Upper lobe of right lung (tissue), 1 donor: ENCODE measurements around the gene NEO1. TPM values are rescaled to one million over a fixed set of nuclear protein-coding genes. Genes with fewer than 3 reads are reported as not detected.

ENCODE experiments used
- ATAC-seq: fragments of 200-7000 bp; cut with Tn5 transposase; one replicate; pipeline ENCODE4 v1.9.1; 2020; ENCODE audit warnings: mild to moderate bottlenecking, moderate library complexity
- DNase-seq: peaks from one replicate; pipeline ENCODE4 v3.0.0-alpha.2; 2020
- H3K27ac ChIP-seq: fragments of 200-600 bp; one replicate; pipeline ENCODE4 v1.8.0; 2022
- H3K27me3 ChIP-seq: fragments of 200-600 bp; one replicate; pipeline ENCODE4 v1.8.0; 2022; ENCODE audit warnings: mild to moderate bottlenecking
- H3K36me3 ChIP-seq: fragments of 200-600 bp; one replicate; pipeline ENCODE4 v1.8.0; 2022
- H3K4me1 ChIP-seq: fragments of 200-600 bp; one replicate; pipeline ENCODE4 v1.8.0; 2022
- H3K4me3 ChIP-seq: fragments of 200-600 bp; one replicate; pipeline ENCODE4 v1.8.0; 2022; ENCODE audit warnings: mild to moderate bottlenecking
- H3K9me3 ChIP-seq: fragments of 200-600 bp; one replicate; pipeline ENCODE4 v1.8.0; 2022
- intact Hi-C: fragments of 100-400 bp; cut with DNase I; formaldehyde crosslinking; loops from one replicate; pipeline ENCODE4 v1.11.0; 2022
- total RNA-seq: library from RNA; stranded (reverse); fragmentation: NEBNext Ultra II Directional; extraction: Animal tissue kit (Norgen Biotek cat#: 25700); gene quantifications from one replicate; pipeline ENCODE4 v1.2.1, GENCODE V29; 2021
- TF ChIP-seq, protein P1 (sequence below): fragments of 200-600 bp; IDR thresholded peaks from one replicate; pipeline ENCODE4 v1.8.0; 2022; ENCODE audit warnings: antibody characterized with exemption
- donor health status: DM: no; HTN: yes; CAD: no; lungs with severe emphysema.

The NEO1 gene
- total RNA-seq, 1 donor from 2014 or later: 44.8 TPM

DNA sequence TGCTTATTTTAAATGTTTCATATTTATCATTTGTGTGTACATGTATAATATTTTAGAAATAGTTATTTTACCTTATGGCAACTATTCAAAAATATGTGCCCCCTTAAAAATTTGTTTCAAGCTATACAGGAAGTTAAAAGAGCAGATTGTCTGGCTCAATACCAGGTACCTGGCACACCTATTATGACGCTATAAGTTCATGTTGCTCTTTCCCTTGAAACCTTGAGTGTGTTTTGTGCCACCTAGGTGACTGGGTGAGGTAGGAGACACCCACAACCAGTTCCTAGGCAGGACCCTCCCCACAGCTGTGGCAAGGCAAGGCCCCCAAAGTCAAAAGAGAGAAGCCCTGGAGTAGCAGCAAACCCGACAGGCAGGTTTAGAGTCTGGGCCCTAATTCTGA is 20.6 kb upstream of the NEO1 start:
- H3K27me3 ChIP-seq: peaks cover 3% of the 10 kb centered on the region
- intact Hi-C loops: no loop called here
- H3K9me3 ChIP-seq: no peaks in the 10 kb centered on the region
- no peak overlapping the region for H3K4me3 ChIP-seq
- no peak for ATAC-seq
- H3K4me1 ChIP-seq: peaks cover 3% of the 10 kb centered on the region
- H3K27ac ChIP-seq: no peak overlapping the region
- TF ChIP-seq, protein P1, sequence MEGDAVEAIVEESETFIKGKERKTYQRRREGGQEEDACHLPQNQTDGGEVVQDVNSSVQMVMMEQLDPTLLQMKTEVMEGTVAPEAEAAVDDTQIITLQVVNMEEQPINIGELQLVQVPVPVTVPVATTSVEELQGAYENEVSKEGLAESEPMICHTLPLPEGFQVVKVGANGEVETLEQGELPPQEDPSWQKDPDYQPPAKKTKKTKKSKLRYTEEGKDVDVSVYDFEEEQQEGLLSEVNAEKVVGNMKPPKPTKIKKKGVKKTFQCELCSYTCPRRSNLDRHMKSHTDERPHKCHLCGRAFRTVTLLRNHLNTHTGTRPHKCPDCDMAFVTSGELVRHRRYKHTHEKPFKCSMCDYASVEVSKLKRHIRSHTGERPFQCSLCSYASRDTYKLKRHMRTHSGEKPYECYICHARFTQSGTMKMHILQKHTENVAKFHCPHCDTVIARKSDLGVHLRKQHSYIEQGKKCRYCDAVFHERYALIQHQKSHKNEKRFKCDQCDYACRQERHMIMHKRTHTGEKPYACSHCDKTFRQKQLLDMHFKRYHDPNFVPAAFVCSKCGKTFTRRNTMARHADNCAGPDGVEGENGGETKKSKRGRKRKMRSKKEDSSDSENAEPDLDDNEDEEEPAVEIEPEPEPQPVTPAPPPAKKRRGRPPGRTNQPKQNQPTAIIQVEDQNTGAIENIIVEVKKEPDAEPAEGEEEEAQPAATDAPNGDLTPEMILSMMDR: no peak
- no peaks in the 10 kb centered on the region for H3K36me3 ChIP-seq
- no peak for DNase-seq

DNA sequence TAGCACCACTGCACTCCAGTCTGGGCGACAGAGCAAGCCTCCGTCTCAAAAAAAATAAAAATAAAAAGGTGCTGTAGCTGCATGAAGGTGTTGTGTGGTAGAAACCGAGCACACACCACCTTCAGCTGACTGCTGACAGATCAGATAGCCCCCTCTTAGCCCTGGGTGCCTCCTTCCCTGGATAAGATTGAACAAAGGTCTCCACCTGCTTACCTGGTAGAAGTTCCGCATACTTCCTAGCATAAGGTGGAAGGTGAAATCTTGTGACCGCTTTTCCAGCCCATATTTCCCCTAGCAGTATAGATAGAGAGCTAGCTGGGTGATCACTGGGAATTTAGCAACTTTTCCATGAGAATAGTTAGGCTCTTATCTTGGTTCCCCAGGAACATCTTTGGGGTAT is 18.7 kb upstream of the NEO1 start:
- no peaks in the 10 kb centered on the region for H3K9me3 ChIP-seq
- H3K27ac ChIP-seq: no peak overlapping the region
- no peak for ATAC-seq
- H3K4me1 ChIP-seq: peaks cover 3% of the 10 kb centered on the region
- intact Hi-C loops: no loop called here
- no peak overlapping the region for H3K4me3 ChIP-seq
- H3K36me3 ChIP-seq: no peaks in the 10 kb centered on the region
- TF ChIP-seq, protein P1: no peak
- peaks cover 3% of the 10 kb centered on the region for H3K27me3 ChIP-seq
- DNase-seq: no peak

DNA sequence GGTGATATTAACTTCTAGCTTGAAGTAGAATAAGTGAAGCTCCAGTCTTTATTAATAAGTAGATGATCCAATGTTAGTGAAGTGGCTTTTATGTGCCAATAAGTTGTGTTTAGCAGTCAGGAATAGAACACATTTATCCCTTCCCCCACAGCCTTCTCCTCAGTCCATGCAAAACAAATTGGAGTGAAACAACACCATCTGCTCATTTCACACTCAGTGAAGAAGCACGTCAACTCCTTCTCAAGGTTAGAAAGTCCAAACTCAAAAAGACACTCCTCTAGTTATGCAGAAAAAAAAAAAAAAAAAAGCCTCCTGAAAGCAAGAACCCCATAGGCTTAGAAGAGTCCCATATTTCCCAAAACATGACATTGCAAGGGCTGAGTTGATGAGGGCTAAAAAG is 18.0 kb upstream of the NEO1 start:
- TF ChIP-seq, protein P1: no peak
- no peak for DNase-seq
- intact Hi-C loops: no loop called here

DNA sequence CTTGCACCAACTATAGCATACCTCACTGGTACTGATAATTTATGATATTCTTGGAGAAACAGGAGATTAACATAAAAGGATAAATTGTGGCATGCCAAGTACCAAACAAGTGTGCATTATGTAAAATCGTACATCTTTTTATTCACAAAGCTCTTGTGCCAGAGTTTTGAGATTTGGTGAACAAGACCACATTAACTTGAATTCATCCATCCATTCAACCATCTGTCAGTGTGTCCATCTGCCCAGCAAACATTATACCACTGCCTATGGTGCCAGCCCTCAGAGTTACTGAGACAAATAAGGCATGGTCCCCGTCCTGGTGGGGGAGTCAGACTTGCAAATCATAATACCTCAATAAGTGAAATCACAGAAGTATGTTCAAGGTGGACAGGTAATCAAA is 17.0 kb upstream of the NEO1 start:
- Histone ChIP-seq H3K9me3 (no peaks in the 10 kb centered on the region), H3K27ac (no peak overlapping the region), H3K36me3 (no peaks in the 10 kb centered on the region), H3K27me3 (peaks cover 3% of the 10 kb centered on the region), H3K4me3 (no peak overlapping the region), H3K4me1 (peaks cover 2% of the 10 kb centered on the region)
- DNase-seq (no peak), ATAC-seq (no peak)
- TF ChIP-seq, protein P1: no peak
- intact Hi-C loops: no loop called here

More for the DNA sequence above, 18.0 kb upstream of the NEO1 start:
- no peaks in the 10 kb centered on the region for H3K36me3 ChIP-seq
- no peaks in the 10 kb centered on the region for H3K9me3 ChIP-seq
- no peak overlapping the region for H3K27ac ChIP-seq
- ATAC-seq: no peak
- no peak overlapping the region for H3K4me3 ChIP-seq
- peaks cover 3% of the 10 kb centered on the region for H3K4me1 ChIP-seq
- peaks cover 3% of the 10 kb centered on the region for H3K27me3 ChIP-seq

DNA sequence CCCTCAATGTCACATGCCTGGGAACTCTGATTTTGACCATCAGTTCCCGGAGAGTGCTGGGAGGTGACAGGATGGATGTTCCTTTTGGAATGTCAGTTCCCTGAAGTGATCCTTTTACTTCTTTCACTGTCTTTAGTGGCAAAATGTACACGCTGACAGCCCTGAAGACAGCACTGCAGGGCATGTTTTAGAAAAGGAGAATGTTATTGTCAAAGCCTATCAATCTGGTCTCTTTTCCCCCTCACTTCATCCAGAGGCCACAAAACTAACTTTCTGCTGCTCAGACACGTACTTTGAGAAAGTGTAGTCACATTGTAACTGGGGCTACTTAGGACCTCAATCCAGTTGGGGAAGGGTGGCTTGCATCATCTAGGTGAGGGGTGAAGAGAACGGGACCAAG is 14.0 kb upstream of the NEO1 start:
- TF ChIP-seq, protein P1: no peak
- Histone ChIP-seq H3K4me1 (no peaks in the 10 kb centered on the region), H3K27ac (no peak overlapping the region), H3K9me3 (no peaks in the 10 kb centered on the region), H3K36me3 (no peaks in the 10 kb centered on the region), H3K4me3 (no peak overlapping the region), H3K27me3 (no peaks in the 10 kb centered on the region)
- ATAC-seq (no peak), DNase-seq (no peak)
- intact Hi-C loops: no loop called here

DNA sequence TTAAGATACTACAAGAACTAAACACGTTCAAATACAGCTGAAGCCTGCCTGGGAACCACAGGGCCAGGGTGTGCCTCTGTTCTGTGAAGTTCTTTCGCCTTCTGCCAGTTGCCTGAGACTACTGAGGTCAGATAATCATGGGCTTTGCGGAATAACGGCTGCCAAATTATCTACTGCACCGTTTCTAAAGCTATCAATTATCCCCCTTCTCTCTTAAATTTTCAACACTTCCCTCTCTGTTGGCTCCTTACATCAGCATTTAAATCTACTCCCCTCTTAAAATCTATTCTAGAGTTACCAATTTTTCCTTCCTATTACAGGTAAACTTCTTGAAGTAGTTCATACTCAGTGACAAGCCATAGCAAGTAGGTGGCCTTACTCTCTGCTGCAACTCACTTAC is 6.2 kb upstream of the NEO1 start:
- no peak for ATAC-seq
- H3K27ac ChIP-seq: no peak overlapping the region
- no peaks in the 10 kb centered on the region for H3K27me3 ChIP-seq
- H3K4me3 ChIP-seq: no peak overlapping the region
- DNase-seq: no peak
- no peaks in the 10 kb centered on the region for H3K4me1 ChIP-seq
- no peaks in the 10 kb centered on the region for H3K9me3 ChIP-seq
- TF ChIP-seq, protein P1: no peak
- no peaks in the 10 kb centered on the region for H3K36me3 ChIP-seq
- intact Hi-C loops: no loop called here
